GM12878 (cell line): ENCODE measurements around the gene RPS15A. TPM values are rescaled to one million over a fixed set of nuclear protein-coding genes. Genes with fewer than 3 reads are reported as not detected.
"Not testable (repeated sequence)": the region's sequence is repeated elsewhere in the genome, so short reads cannot be mapped to it uniquely, and the experiment has no call there.

ENCODE experiments used
- ATAC-seq: fragments of 200-7000 bp; cut with Tn5 transposase; 3 replicates; pipeline ENCODE4 v1.9.1; 2020; ENCODE audit warnings: mild to moderate bottlenecking, moderate library complexity
- BruUV-seq: library from RNA; stranded (reverse); fragments of 400-500 nt; replicated peaks from 2 replicates; lab custom pipeline; 2021; lab: Mats Ljungman, UMichigan
- CTCF ChIA-PET: fragments of 300-600 bp; sonication (Branson Sonifier 250); formaldehyde crosslinking; extraction: SDS; loops from one replicate; lab custom pipeline; 2021; ENCODE audit warnings: inconsistent platforms; lab: Yijun Ruan, JAX
- POLR2A ChIA-PET: fragments of 350-600 bp; formaldehyde crosslinking; extraction: SDS; loops from one replicate; lab custom pipeline; 2021; ENCODE audit warnings: inconsistent platforms; lab: Charles Lee
- RAD21 ChIA-PET: fragments of 300-600 bp; sonication (Branson Sonifier 250); formaldehyde crosslinking; loops from one replicate; lab custom pipeline; 2023; ENCODE audit warnings: antibody characterized with exemption; ENCODE audit not compliant: unreplicated experiment; lab: Charles Lee
- SMC1A ChIA-PET: fragments of 300-600 bp; sonication (Branson Sonifier 250); formaldehyde crosslinking; loops from one replicate; lab custom pipeline; 2023; ENCODE audit not compliant: unreplicated experiment, uncharacterized antibody; lab: Charles Lee
- DNase-seq: peaks from one replicate; pipeline ENCODE4 v3.0.0-alpha.2; 2011; ENCODE audit warnings: low read depth, low spot score
- FAIRE-seq: peaks from 3 replicates; lab custom pipeline; 2011; peaks lifted over from hg19 to GRCh38; lab: Jason Lieb, UNC
- H2AFZ ChIP-seq: 2 replicates; pipeline ENCODE4 v1.6.0; 2011; ENCODE audit warnings: low read depth, low read length, control low read depth; ENCODE audit not compliant: control insufficient read depth
- H3K27ac ChIP-seq: 2 replicates; pipeline ENCODE4 v1.5.1; 2011; ENCODE audit warnings: control low read depth; ENCODE audit not compliant: control insufficient read depth, insufficient read depth
- H3K27me3 ChIP-seq, 2 experiments: replicated peaks in 1 of 2; 2 replicates each; pipeline versions ENCODE4 v1.6.0 to v1.6.1; 2011; ENCODE audit warnings: low read length in 1 of 2; ENCODE audit not compliant: control insufficient read depth in 2 of 2, insufficient read depth in 2 of 2
- H3K36me3 ChIP-seq, 2 experiments: 2 replicates each; pipeline ENCODE4 v1.5.1; 2011; ENCODE audit warnings: low read length in 1 of 2; ENCODE audit not compliant: control insufficient read depth in 2 of 2, insufficient read depth in 2 of 2
- H3K4me1 ChIP-seq: 2 replicates; pipeline ENCODE4 v1.6.1; 2011; ENCODE audit warnings: mild to moderate bottlenecking, low read length, moderate library complexity, mixed read lengths; ENCODE audit not compliant: control insufficient read depth, insufficient read depth
- H3K4me2 ChIP-seq: 2 replicates; pipeline ENCODE4 v1.6.0; 2011; ENCODE audit warnings: control low read depth; ENCODE audit not compliant: control insufficient read depth, insufficient read depth
- H3K4me3 ChIP-seq: fragments of 200-600 bp; sonication (generic); 2 replicates; pipeline ENCODE4 v1.5.1; 2016
- H3K79me2 ChIP-seq: 2 replicates; pipeline ENCODE4 v1.6.0; 2011; ENCODE audit warnings: low read length; ENCODE audit not compliant: control insufficient read depth, insufficient read depth
- H3K9ac ChIP-seq: 2 replicates; pipeline ENCODE4 v1.8.0; 2011; ENCODE audit warnings: low read length, control low read depth, mixed read lengths; ENCODE audit not compliant: control insufficient read depth, insufficient read depth
- H3K9me3 ChIP-seq: replicated peaks from 3 replicates; pipeline ENCODE4 v1.5.1; 2011; ENCODE audit warnings: mild to moderate bottlenecking, low read length; ENCODE audit not compliant: control insufficient read depth, insufficient read depth
- H4K20me1 ChIP-seq: 2 replicates; pipeline ENCODE4 v1.6.0; 2011; ENCODE audit not compliant: control insufficient read depth, insufficient read depth
- HDGF ChIP-seq: fragments of 450-650 bp; IDR thresholded peaks from 2 replicates; pipeline ENCODE4 v1.6.1; 2016; ENCODE audit warnings: antibody characterized with exemption
- NBN ChIP-seq: fragments of 450-650 bp; IDR thresholded peaks from 2 replicates; pipeline ENCODE4 v1.6.1; 2016
- WGBS: methylation state at CpG from one replicate; pipeline ENCODE4 v1.1.6; 2016; ENCODE audit warnings: low lambda C conversion rate; ENCODE audit not compliant: insufficient replicate concordance, insufficient coverage; ENCODE audit errors: missing lambda C conversion rate; 5-methylcytosine and 5-hydroxymethylcytosine counted together
- in situ Hi-C: fragments of 300-500 bp; cut with MboI; formaldehyde crosslinking; loops from 9 replicates; pipeline ENCODE4 v1.14.3; 2018; ENCODE audit warnings: mixed read lengths
- intact Hi-C: fragments of 100-400 bp; cut with micrococcal nuclease; formaldehyde crosslinking; loops from one replicate; pipeline ENCODE4 v1.14.2; 2022; ENCODE audit not compliant: unreplicated experiment
- polyA plus RNA-seq, 11 experiments: library from polyadenylated mRNA; depleted of rRNA in 4 of 11; unstranded in 6 of 11; stranded (reverse) in 5 of 11; fragments of >200 nt; fragmentation: Nextera tagmentation in 4 of 11; fragmentation: Illumina TruSeq in 1 of 11; extraction: Ambion mirVana in 4 of 11; extraction: Trizol in 1 of 11; gene quantifications; 1 replicate in 1 of 11; 2 replicates in 10 of 11; pipeline versions ENCODE4 v1.2.1 to v1.2.3, GENCODE V29; 2011 to 2016; ENCODE audit warnings: inconsistent platforms in 2 of 11, missing spikeins in 2 of 11, low read depth in 1 of 11
- total RNA-seq, 4 experiments: library from RNA; depleted of rRNA in 3 of 4; stranded (reverse); fragments of >200 nt in 3 of 4; fragmentation: Illumina TruSeq in 1 of 4; extraction: Trizol in 1 of 4; gene quantifications; 2 replicates each; pipeline versions ENCODE4 v1.2.1 to v1.2.3, GENCODE V29; 2013 to 2021

The RPS15A gene
- total and polyA plus RNA-seq, 10 of the 15 experiments (the other 5 are each of a cell fraction or from before 2014, with no cell fraction given), result 1,566 to 6,408 (median 2,999) TPM

DNA sequence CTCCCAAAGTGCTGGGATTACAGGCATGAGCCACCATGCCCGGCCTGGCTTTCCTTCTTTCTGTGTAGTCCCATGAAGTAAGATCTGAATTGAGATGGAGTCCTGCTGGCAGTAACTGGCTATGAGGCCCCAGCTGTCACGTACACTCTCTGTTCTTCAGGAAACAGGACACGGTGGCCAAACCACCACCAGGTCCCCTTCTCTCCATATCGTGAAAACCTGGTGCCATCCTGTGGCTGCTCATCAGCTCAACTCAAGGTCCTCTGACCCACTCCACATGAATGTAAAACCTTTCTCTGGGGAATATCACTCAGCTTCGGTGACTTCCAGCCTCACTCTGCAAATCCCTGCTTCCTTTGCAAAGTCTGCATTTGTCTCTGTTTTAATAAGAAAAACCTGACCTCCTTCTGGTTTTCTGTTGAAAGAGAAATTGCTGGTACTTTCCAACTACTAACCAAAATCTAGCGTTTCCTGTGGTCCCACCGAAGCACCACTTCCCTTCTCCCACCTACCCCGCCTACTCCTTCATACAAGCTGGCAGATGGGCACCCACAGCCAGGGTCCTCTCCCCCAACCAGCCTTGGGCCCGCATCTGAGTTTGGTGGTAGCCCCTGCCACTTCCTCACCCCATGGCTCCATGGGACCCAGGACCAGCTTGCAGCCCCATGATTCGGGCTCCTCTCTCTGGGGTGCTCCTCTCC is 32.0 kb downstream of the RPS15A start:
- not testable (repeated sequence) for H3K9ac ChIP-seq
- SMC1A ChIA-PET, result interaction anchor here (1.0 kb wide), 1 partner anchor 820 kb away, joined by 4 read pairs; no protein-coding TSS in a partner anchor
- peak; percentile 75 for ATAC-seq

GRCh38 chr16:18756639-18757038 is 33.5 kb downstream of the RPS15A start:
- Histone ChIP-seq H3K4me2 (0 out of 2 replicates have a peak overlapping the region, but pooled peaks have one; percentile 17), H3K27ac (peak overlapping the region; percentile 52)
- POLR2A ChIA-PET, H3K79me2 ChIP-seq, H3K4me3 ChIP-seq, CTCF ChIA-PET, H3K27me3 ChIP-seq, H3K36me3 ChIP-seq, H3K9me3 ChIP-seq, SMC1A ChIA-PET, DNase-seq, H3K9ac ChIP-seq, H2AFZ ChIP-seq, H3K4me1 ChIP-seq, H4K20me1 ChIP-seq, intact Hi-C loops, RAD21 ChIA-PET, BruUV-seq, FAIRE-seq, ATAC-seq: not testable (repeated sequence)
- in situ Hi-C loops, result loop anchor here (25.0 kb wide), 2 partner anchors 819 to 1194 kb away; no protein-coding TSS in a partner anchor
- 31% methylated on average over 9 of the region's 9 CpGs for WGBS
- peak; percentile 61; the same call in 1 of the 2 replicates for TF ChIP-seq HDGF
- TF ChIP-seq NBN, result 0 out of 2 replicates have a peak, but pooled peaks have one; percentile 27

More for the DNA sequence above, 32.0 kb downstream of the RPS15A start:
- H4K20me1 ChIP-seq, H3K9me3 ChIP-seq, H3K27me3 ChIP-seq, intact Hi-C loops, H3K36me3 ChIP-seq, H3K4me3 ChIP-seq, BruUV-seq, H3K79me2 ChIP-seq, H3K4me1 ChIP-seq, H2AFZ ChIP-seq, DNase-seq, POLR2A ChIA-PET: not testable (repeated sequence)
- CTCF ChIA-PET, result interaction anchor here (0.6 to 0.7 kb wide), 2 partner anchors 786 to 1563 kb away, joined by 3 read pairs; no protein-coding TSS in a partner anchor
- Histone ChIP-seq H3K4me2 (peak overlapping the region; percentile 17; the same call in 1 of the 2 replicates), H3K27ac (peak overlapping the region; percentile 52)
- in situ Hi-C loops, result loop anchor here (25.0 kb wide), 2 partner anchors 821 to 1196 kb away; no protein-coding TSS in a partner anchor
- RAD21 ChIA-PET, result interaction anchor here (1.0 to 1.1 kb wide), 4 partner anchors 29 to 836 kb away, joined by 3 to 4 read pairs (median 4); partner anchors contain the start of gene ARL6IP1
- 27% methylated on average over 3 of the region's 10 CpGs for WGBS
- FAIRE-seq, result peak; percentile 92

DNA sequence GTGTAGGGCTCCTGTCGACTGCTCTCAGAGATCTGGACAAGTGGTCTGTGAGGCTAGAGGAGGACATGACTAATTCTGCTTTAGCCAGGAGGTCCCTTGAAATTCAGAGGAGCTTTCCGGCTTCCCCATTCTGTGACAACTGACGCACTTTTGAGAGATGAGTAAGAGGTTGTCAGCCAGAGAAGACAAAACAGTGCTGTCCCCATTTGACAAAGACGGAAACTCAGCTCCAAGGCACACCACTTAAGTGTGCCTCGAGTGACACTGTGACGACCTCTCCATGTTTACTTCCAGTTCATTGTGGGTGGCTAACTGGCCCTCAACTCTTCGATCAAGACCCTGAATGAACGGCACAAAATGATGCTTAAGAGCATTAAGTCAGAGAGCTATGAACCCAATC is 47.3 kb downstream of the RPS15A start:
- ATAC-seq, result peak; percentile 54
- H4K20me1 ChIP-seq, H3K79me2 ChIP-seq, H3K36me3 ChIP-seq, FAIRE-seq, H3K9me3 ChIP-seq, H2AFZ ChIP-seq, H3K4me1 ChIP-seq, H3K27me3 ChIP-seq, POLR2A ChIA-PET, BruUV-seq, H3K9ac ChIP-seq, H3K27ac ChIP-seq, intact Hi-C loops, H3K4me2 ChIP-seq, RAD21 ChIA-PET, SMC1A ChIA-PET, H3K4me3 ChIP-seq, CTCF ChIA-PET, in situ Hi-C loops, DNase-seq: not testable (repeated sequence)
- WGBS, result 50% methylated on average over 2 of the region's 8 CpGs
